Esophagus squamous epithelium (tissue), 5 donors: Measurements from ENCODE around the gene HNF1A. TPM values are rescaled to one million over a fixed set of nuclear protein-coding genes. Genes with fewer than 3 reads are reported as not detected.
A peak's percentile ranks its signal among the peaks of the same experiment; 100 is the strongest.

Source experiments
- DNase-seq: peaks from one replicate; lab custom pipeline; 2025; lab: John Stamatoyannopoulos, UW
- H3K27ac ChIP-seq, 4 donors: fragments of 200-600 bp; sonication (generic); one replicate each; pipeline ENCODE4 v1.5.1; 2016 to 2019; ENCODE audit warnings: mild to moderate bottlenecking in 1 of 4
- H3K27me3 ChIP-seq, 4 donors: fragments of 200-600 bp; sonication (generic); 1 replicate in 3 of 4; 2 replicates in 1 of 4; pipeline versions ENCODE4 v1.5.1 to v1.6.0; 2017 to 2021; ENCODE audit warnings: antibody characterized with exemption in 1 of 4
- H3K36me3 ChIP-seq, 3 donors: fragments of 200-600 bp; sonication (generic); one replicate each; pipeline ENCODE4 v1.5.1; 2016 to 2019
- H3K4me1 ChIP-seq, 3 donors: fragments of 200-600 bp; sonication (generic); one replicate each; pipeline ENCODE4 v1.5.1; 2017 to 2019
- H3K4me3 ChIP-seq, 4 donors: fragments of 200-600 bp; sonication (generic); 1 replicate in 3 of 4; 2 replicates in 1 of 4; pipeline ENCODE4 v1.5.1; 2016 to 2019; ENCODE audit warnings: mild to moderate bottlenecking in 2 of 4, moderate library complexity in 1 of 4
- H3K9me3 ChIP-seq, 3 donors: fragments of 200-600 bp; sonication (generic); one replicate each; pipeline ENCODE4 v1.5.1; 2016 to 2019
- CTCF ChIP-seq, 6 experiments: fragments of 450-650 bp in 4 of 6; fragments of 200-600 bp in 2 of 6; sonication (generic) in 2 of 6; IDR thresholded peaks; one replicate each; pipeline ENCODE4 v1.5.1; 2016 to 2019; ENCODE audit warnings: antibody characterized with exemption in 6 of 6, mild to moderate bottlenecking in 4 of 6, moderate library complexity in 4 of 6
- POLR2A ChIP-seq, 4 donors: fragments of 450-650 bp; IDR thresholded peaks; one replicate each; pipeline ENCODE4 v1.6.1; 2017; ENCODE audit warnings: antibody characterized with exemption in 4 of 4, mild to moderate bottlenecking in 4 of 4, moderate library complexity in 3 of 4
- WGBS, 2 donors: methylation state at CpG; one replicate each; pipeline ENCODE4 v1.1.5; 2018; 5-methylcytosine and 5-hydroxymethylcytosine counted together
- intact Hi-C: fragments of 100-400 bp; cut with DNase I; formaldehyde crosslinking; loops from one replicate; pipeline ENCODE4 v1.15.0; 2022
- total RNA-seq, 4 donors: library from RNA; depleted of rRNA; stranded (reverse); fragments of >200 nt; gene quantifications; one replicate each; pipeline ENCODE4 v1.1.0, GENCODE V29; 2016
- donor health status: DM: yes; HTN: yes; CAD: no.

The HNF1A gene
- total RNA-seq, 4 donors from 2014 or later: not detected

GRCh38 chr12:120932956-120933526 is 45.3 kb upstream of the HNF1A start:
- 76 to 81% methylated on average over 9 of the region's 9 CpGs for WGBS, 2 donors
- Histone ChIP-seq H3K4me1 (peaks cover 0 to 23% (median 0%) of the 10 kb centered on the region in 3 donors), H3K27ac (no peak overlapping the region), H3K27me3 (peaks cover 0 to 6% (median 0%) of the 10 kb centered on the region in 4 donors), H3K36me3 (no peaks in the 10 kb centered on the region), H3K4me3 (no peak overlapping the region), H3K9me3 (no peaks in the 10 kb centered on the region)
- DNase-seq: no peak
- no peak for TF ChIP-seq CTCF (IDR thresholded peaks at IDR 0.05)
- no peak for TF ChIP-seq POLR2A (IDR thresholded peaks at IDR 0.05)
- intact Hi-C loops: no loop called here

GRCh38 chr12:120933786-120934185 is 44.6 kb upstream of the HNF1A start:
- Histone ChIP-seq H3K27ac (no peak overlapping the region), H3K36me3 (no peaks in the 10 kb centered on the region), H3K4me1 (peaks cover 0 to 22% (median 0%) of the 10 kb centered on the region in 3 donors), H3K4me3 (no peak overlapping the region), H3K9me3 (no peaks in the 10 kb centered on the region), H3K27me3 (peaks cover 0 to 12% (median 0%) of the 10 kb centered on the region in 4 donors)
- no peak for DNase-seq
- TF ChIP-seq CTCF (IDR thresholded peaks at IDR 0.05): no peak
- no peak for TF ChIP-seq POLR2A (IDR thresholded peaks at IDR 0.05)
- intact Hi-C loops: no loop called here
- WGBS, 2 donors: 72 to 74% methylated on average over 6 of the region's 6 CpGs

- 39 to 63% methylated on average over 2 of the region's 2 CpGs for WGBS, 2 donors
- DNase-seq: no peak
These were observed 42.1 kb upstream of the HNF1A start for GRCh38 chr12:120936197-120936596.

GRCh38 chr12:120938496-120938895 is 39.8 kb upstream of the HNF1A start:
- intact Hi-C loops: no loop called here
- H3K27ac ChIP-seq: no peak overlapping the region
- no peaks in the 10 kb centered on the region for H3K9me3 ChIP-seq
- TF ChIP-seq POLR2A (IDR thresholded peaks at IDR 0.05): no peak
- TF ChIP-seq CTCF (IDR thresholded peaks at IDR 0.05): no peak
- no peak overlapping the region for H3K4me3 ChIP-seq
- H3K27me3 ChIP-seq: peaks cover 0 to 12% (median 0%) of the 10 kb centered on the region in 4 donors
- DNase-seq: no peak
- H3K36me3 ChIP-seq: no peaks in the 10 kb centered on the region
- 56 to 76% methylated on average over 3 of the region's 3 CpGs for WGBS, 2 donors
- peaks cover 0 to 19% (median 0%) of the 10 kb centered on the region in 3 donors for H3K4me1 ChIP-seq

More at GRCh38 chr12:120936197-120936596, 42.1 kb upstream of the HNF1A start:
- intact Hi-C loops: no loop called here
- Histone ChIP-seq H3K4me3 (no peak overlapping the region), H3K9me3 (no peaks in the 10 kb centered on the region), H3K27ac (peak overlapping the region in 2 of 4 donors; percentile 11 to 36), H3K36me3 (no peaks in the 10 kb centered on the region), H3K27me3 (peaks cover 0 to 12% (median 0%) of the 10 kb centered on the region in 4 donors), H3K4me1 (peaks cover 0 to 19% (median 0%) of the 10 kb centered on the region in 3 donors)
- TF ChIP-seq CTCF (IDR thresholded peaks at IDR 0.05): no peak
- TF ChIP-seq POLR2A (IDR thresholded peaks at IDR 0.05): no peak

GRCh38 chr12:120939523-120939922 is 38.8 kb upstream of the HNF1A start:
- WGBS, 2 donors: 24 to 50% methylated on average over 2 to 3 of the region's 3 CpGs
- DNase-seq: no peak
- Histone ChIP-seq H3K9me3 (no peaks in the 10 kb centered on the region), H3K27me3 (peaks cover 0 to 12% (median 0%) of the 10 kb centered on the region in 4 donors), H3K36me3 (no peaks in the 10 kb centered on the region), H3K4me1 (peaks cover 0 to 19% (median 0%) of the 10 kb centered on the region in 3 donors), H3K27ac (no peak overlapping the region), H3K4me3 (no peak overlapping the region)
- intact Hi-C loops: no loop called here
- TF ChIP-seq CTCF (IDR thresholded peaks at IDR 0.05): no peak
- TF ChIP-seq POLR2A (IDR thresholded peaks at IDR 0.05): no peak
